H1 (cell line): ENCODE measurements around the gene NHS. TPM values are rescaled to one million over a fixed set of nuclear protein-coding genes. Genes with fewer than 3 reads are reported as not detected.

Source experiments
- CHD1 ChIP-seq: IDR thresholded peaks from 2 replicates; pipeline ENCODE4 v1.6.1; 2012; ENCODE audit warnings: low read depth, low read length, improper control_type of control experiment
- KDM5A ChIP-seq: fragments of 200-600 bp; IDR thresholded peaks from 2 replicates; pipeline ENCODE4 v1.7.1; 2012; ENCODE audit warnings: mild to moderate bottlenecking, low read length, inconsistent platforms, mixed read lengths
- SAP30 ChIP-seq: fragments of 300-600 bp; sonication (generic); IDR thresholded peaks from 2 replicates; pipeline ENCODE4 v1.7.1; 2012; ENCODE audit warnings: low read length, moderate library complexity, mild to moderate bottlenecking, inconsistent platforms; ENCODE audit not compliant: insufficient read depth, insufficient replicate concordance
- TAF1 ChIP-seq: IDR thresholded peaks from 2 replicates; pipeline ENCODE4 v1.6.1; 2011; ENCODE audit warnings: mild to moderate bottlenecking, low read depth, low read length
- TBP ChIP-seq: IDR thresholded peaks from 2 replicates; pipeline ENCODE4 v1.6.1; 2011; ENCODE audit warnings: low read depth, low read length, improper control_type of control experiment
- polyA plus RNA-seq, 7 experiments: library from polyadenylated mRNA; depleted of rRNA in 3 of 7; stranded (reverse) in 5 of 7; unstranded in 2 of 7; fragments of >200 nt in 5 of 7; fragments of 200-250 nt in 2 of 7; gene quantifications; 1 replicate in 5 of 7; 2 replicates in 1 of 7; 4 replicates in 1 of 7; pipeline versions ENCODE4 v1.2.1 to v1.2.3, GENCODE V29; 2011 to 2013; ENCODE audit warnings: missing spikeins in 2 of 7, mixed read lengths in 2 of 7
- total RNA-seq: library from RNA; stranded (reverse); fragmentation: NEBNext Ultra II Directional; extraction: Animal tissue kit (Norgen Biotek cat#: 25700); gene quantifications from 2 replicates; pipeline ENCODE4 v1.2.1, GENCODE V29; 2021

The NHS gene
- total and polyA plus RNA-seq, 2 of the 8 experiments (the other 6 are each of a cell fraction or from before 2014, with no cell fraction given) = 2.2 to 6.7 TPM

DNA sequence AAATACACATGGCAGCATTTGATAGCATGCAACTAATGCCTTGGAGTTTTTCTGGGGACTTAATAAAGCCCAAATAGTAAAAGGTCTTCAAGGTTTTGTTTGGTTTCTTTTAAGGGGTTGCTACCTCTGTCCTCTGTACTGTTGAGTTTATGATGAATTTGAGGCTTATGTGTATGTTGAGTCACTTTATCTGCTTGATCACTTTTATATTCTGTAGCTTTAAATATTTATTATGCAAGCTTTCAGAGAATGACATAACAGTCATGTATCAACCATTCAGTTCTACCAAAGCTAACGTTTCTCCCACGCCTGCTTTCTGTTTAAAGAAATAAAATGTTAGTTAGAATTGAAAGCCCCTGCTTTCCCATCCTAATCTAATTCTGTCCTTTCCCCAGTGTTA, 122.2 kb downstream of the NHS start (continued):
- TF ChIP-seq KDM5A (no peak), TBP (no peak), SAP30 (no peak), CHD1 (no peak), TAF1 (no peak)
- TF ChIP-seq, all 59 proteins: peak for 0
